ENCODE results near the gene PRR33. TPM values are rescaled to one million over a fixed set of nuclear protein-coding genes. Genes with fewer than 3 reads are reported as not detected.

PRR33 gene
- polyA plus RNA-seq, 1 donor: 0.08 TPM

- DNase-seq: no peak
These were observed 43.6 kb downstream of the PRR33 start for GRCh38 chr11:1847926-1848639.

- DNase-seq: no peak
These were observed 44.5 kb downstream of the PRR33 start for GRCh38 chr11:1847006-1847735.

DNA sequence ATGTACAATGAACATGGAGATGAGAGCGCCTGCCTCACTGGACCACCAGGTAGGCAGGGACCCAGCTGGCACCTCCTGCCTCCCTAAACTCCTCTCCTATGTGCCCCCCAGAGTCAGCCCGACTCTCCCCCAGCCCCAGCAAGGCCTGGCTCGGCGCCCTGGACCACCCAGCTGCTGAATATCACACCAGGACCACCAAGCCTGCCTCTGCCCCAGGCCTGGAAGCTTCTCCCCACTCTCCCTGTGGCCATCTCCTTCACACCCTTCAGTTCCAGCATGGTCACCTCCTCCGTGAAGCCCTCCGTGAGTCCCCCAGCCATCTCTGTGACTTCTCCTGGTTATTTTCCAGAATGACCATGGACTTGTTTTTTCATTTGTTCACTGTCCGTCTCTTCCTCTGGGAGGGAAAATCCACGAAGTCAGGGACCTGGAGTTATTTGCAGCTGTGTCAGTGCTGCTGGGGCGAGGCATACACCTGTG is 45.2 kb downstream of the PRR33 start:
- no peak for DNase-seq

GRCh38 chr11:1845561-1846452 is 45.9 kb downstream of the PRR33 start:
- no peak for DNase-seq

GRCh38 chr11:1845095-1845429 is 46.6 kb downstream of the PRR33 start:
- DNase-seq: no peak

DNA sequence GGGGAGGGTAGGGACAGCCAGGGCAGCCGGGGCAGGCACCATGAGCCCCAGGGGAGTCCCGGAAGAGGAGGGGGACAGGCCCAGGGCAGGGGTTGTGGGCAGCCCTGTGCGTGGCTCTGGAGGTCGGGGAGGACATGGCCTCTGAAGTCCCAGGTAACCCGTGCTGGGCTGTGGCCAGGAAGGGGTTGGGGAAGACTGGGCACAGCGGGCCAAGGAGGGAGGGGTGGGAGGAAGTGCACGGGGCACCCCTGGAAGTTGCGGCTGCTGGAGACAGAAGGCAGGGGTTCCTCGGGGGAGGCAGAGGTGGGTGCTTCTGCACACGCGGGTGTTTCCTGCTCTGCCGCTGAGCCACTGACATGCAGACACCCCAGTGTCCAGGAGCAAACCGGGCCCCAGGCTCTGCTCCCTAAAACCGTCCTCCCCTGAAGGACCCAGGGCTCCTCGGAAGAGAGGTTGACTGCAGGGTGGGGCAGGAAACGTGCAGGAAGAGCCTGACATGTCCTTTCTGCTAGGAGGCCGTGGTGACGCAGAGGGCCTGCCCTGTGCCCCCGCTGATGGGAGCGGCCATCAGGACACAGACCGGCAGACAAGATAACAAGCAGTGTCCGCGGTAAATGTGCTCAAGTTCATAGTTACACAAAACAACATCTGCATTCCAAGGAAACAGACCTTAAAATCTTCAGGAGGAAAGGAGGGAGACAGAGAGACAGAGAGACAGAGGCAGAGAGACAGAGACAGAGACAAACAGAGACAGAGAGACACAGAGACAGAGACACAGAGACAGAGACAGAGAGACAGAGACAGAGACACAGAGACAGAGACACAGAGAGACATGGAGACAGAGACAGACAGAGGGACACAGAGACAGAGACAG is 47.2 kb downstream of the PRR33 start:
- DNase-seq: peak; percentile 54

DNA sequence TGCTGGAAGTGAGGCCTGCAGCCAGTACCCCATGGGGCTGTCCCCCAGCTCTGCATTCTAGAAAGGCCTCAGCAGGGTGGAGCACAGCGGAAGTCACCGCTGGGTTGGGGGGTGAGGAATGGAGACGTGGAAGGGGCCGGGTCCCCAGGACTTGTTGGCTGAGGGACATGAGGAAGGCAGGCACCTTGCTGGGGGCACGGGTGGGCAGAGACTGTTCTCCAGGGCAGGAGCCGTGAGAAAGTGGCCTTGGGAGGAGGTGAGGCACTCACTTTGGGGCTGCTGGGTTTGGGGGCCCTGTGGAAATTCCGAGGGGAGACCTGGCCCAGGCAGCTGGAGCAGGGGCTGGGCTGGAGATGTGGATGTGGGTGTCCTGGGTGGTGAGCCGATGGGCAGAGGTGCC is 47.9 kb downstream of the PRR33 start:
- DNase-seq: no peak

DNA sequence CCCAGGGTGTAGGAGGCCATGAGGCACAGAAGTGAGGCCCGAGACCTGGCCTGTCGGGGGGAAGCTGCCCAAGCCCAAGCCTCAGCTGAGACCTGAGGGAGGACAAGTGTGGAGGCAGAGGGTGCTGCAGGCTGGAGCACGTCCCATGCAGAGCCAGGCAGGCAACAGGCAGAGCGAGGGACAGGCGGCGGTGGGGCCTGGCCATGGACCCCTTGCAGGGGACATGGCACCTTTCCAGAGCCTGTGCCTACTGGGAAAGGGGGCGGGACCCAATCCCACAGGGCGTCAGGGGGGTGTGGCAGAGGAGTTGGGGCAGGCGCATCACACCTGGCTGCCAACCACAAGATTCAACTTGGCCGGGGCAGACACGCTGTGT is 48.6 kb downstream of the PRR33 start:
- no peak for DNase-seq

DNA sequence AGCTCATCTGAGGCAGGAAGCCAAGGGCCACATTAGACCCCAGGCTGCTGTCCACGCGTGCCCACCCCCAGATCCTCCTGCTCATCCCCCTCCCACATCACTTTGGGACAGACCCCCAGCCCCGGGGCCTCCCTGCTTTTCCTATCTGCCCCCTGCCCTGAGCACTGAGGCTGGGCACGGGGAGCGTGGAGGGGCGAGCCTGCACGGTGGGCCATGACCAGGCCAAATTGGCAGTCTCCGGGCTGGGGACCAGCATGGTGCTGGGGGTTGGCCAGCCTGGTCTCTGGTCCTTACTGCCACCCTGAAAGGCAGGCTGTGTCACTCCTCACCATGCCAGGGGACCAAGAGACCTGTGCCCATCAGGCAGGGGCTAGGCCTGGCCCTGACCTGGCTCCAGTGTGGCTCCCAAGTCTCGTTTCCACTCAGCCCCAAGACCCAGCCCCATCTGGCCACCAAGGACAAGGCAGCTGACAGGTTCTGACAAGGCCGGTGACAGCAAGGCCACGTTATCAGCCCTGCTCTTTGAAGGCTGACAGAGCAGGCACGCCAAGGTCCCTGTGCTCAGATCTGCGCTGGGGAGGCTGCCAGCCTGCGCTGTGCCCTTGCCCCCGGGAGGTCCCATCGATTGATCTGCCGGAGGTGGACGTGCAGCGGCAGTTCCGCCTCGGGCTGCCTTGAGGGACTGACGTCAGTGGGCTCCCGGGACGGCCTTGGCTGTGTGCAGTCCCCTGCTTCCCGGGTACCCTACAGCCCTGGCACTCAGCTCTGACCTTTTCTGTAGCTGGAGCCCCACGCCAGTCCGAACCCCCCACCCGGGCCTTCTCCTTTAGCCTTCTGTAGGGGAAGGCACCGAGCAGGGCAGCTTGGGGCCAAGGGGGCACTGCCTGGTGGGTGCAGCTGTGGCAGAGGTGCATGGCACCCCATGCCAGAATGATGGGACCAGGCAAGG is 49.3 kb downstream of the PRR33 start:
- DNase-seq: no peak

DNA sequence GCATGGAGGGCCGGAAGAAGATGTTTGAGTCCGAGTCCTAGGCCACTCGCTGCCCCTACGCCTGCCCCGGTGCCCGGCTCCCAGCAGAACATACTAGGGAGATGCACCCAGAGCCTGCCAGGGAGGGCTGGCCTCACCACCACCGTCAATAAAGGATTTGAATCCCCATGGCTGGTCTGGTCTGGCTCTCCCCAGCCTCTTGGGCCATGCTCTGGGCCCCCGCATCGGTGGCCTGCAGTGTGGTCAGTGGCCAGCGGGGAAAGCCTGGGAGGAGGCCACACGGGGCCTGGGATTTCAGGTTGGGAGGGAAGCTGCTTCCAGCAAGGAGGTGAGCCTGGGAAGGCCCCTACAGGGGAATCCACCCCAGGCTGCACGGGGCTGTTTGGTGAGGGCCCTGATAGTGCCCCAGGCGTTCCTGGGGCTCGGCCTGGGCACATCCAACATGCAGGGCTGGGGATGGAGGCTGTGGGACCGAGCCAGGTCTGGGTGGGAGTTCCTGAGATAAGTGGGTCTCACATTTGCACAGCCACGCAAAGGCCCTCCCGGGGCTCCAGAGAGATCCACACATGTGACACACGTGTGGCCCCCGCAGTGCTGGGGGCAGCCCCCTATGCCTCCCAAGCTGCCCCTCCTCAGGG is 50.1 kb downstream of the PRR33 start:
- DNase-seq: no peak

GRCh38 chr11:1840780-1841480 is 50.8 kb downstream of the PRR33 start:
- DNase-seq: no peak

GRCh38 chr11:1839924-1840779 is 51.5 kb downstream of the PRR33 start:
- DNase-seq: no peak

DNA sequence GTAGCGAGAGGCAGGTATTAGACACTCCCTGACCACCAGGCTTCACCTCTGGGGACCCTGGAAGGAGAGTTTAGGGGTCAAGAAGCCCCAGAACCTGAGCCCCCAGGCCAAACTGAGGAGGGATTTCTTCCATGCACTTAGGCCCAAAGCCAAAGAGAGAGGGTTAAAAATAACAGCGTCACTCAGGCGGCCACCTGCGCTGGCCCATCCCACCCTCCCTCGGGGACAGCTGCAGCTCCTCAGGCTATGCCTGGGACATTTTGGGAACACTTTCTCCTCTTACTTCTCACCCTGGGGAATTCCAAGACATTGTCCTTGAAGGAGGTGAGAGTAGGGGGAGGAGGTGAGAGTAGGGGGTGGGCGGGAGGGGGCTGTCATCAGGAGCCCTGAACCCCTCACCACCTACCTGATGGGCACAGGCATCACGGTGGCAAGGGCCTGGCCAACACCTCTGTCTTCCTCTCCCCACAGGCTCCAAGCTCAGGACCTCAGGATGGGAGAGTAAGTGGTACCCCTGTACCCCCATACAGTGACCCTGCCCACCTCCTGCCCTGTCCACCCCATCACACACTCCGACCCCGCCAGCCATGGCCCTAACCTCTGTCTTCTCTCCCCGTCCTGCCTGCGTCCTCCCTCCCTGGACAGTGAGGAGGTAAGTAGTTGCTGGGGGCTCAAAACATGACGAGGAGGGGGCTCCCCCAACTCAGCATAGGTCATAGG is 52.3 kb downstream of the PRR33 start:
- DNase-seq: no peak

- DNase-seq: no peak
These were observed 53.1 kb downstream of the PRR33 start, which contains the start of gene TNNI2 for GRCh38 chr11:1838426-1839144. TNNI2 (plus strand) TSS chr11:1838981; CDS start chr11:1839697, 716 bp downstream.
